ENCODE results near the gene ADAMTSL3. TPM values are rescaled to one million over a fixed set of nuclear protein-coding genes. Genes with fewer than 3 reads are reported as not detected.

The ADAMTSL3 gene
- total RNA-seq, 2 experiments from 2014 or later, result not detected

- Mint-ChIP-seq H3K27ac (no peak overlapping the region), H3K36me3 (ENCODE audit: low read depth) (no peaks in the 10 kb centered on the region), H3K4me1 (ENCODE audit: low read depth) (no peaks in the 10 kb centered on the region), H3K4me3 (no peak overlapping the region), H3K9me3 (peaks cover 3% of the 10 kb centered on the region), H3K27me3 (peaks cover 15% of the 10 kb centered on the region)
- no peaks in the 10 kb centered on the region for H3K4me1 ChIP-seq (ENCODE audit: insufficient read depth, low read length)
- ChIA-PET POLR2A (no interaction called here), CTCF (no interaction called here)
- intact Hi-C loops (cut with DNase I, micrococcal nuclease), result no loop called here
- TF ChIP-seq CTCF (IDR thresholded peaks at IDR 0.05), result no peak
- H3K4me3 ChIP-seq (ENCODE audit: low read length), result no peak overlapping the region
- no peak for ATAC-seq (ENCODE audit: poor library complexity)
- H3K36me3 ChIP-seq (ENCODE audit: insufficient read depth, low read length), result no peaks in the 10 kb centered on the region
- H3K9me3 ChIP-seq (ENCODE audit: control insufficient read depth in 1 of 2, insufficient read depth in 1 of 2, low read length in 2 of 2), result peaks cover 0 to 6% of the 10 kb centered on the region in 2 experiments
- H3K27me3 ChIP-seq (ENCODE audit: control insufficient read depth in 1 of 2, insufficient read depth in 2 of 2, low read length in 2 of 2), result no peaks in the 10 kb centered on the region
- H3K27ac ChIP-seq (ENCODE audit: low read depth in 1 of 2, low read length in 2 of 2), result no peak overlapping the region
- no peak for DNase-seq
Observed at GRCh38 chr15:83956887-83957286, 303.0 kb downstream of the ADAMTSL3 start.

GRCh38 chr15:83959477-83959876 is 305.6 kb downstream of the ADAMTSL3 start:
- Mint-ChIP-seq H3K4me1 (ENCODE audit: low read depth) (no peaks in the 10 kb centered on the region), H3K27me3 (peaks cover 6% of the 10 kb centered on the region), H3K36me3 (ENCODE audit: low read depth) (no peaks in the 10 kb centered on the region), H3K27ac (no peak overlapping the region), H3K4me3 (no peak overlapping the region), H3K9me3 (peaks cover 4% of the 10 kb centered on the region)
- no peaks in the 10 kb centered on the region for H3K36me3 ChIP-seq (ENCODE audit: insufficient read depth, low read length)
- no peak overlapping the region for H3K27ac ChIP-seq (ENCODE audit: low read depth in 1 of 2, low read length in 2 of 2)
- peaks cover 0 to 18% of the 10 kb centered on the region in 2 experiments for H3K9me3 ChIP-seq (ENCODE audit: control insufficient read depth in 1 of 2, insufficient read depth in 1 of 2, low read length in 2 of 2)
- no peak for DNase-seq
- no peaks in the 10 kb centered on the region for H3K4me1 ChIP-seq (ENCODE audit: insufficient read depth, low read length)
- H3K4me3 ChIP-seq (ENCODE audit: low read length), result no peak overlapping the region
- no peaks in the 10 kb centered on the region for H3K27me3 ChIP-seq (ENCODE audit: control insufficient read depth in 1 of 2, insufficient read depth in 2 of 2, low read length in 2 of 2)
- TF ChIP-seq CTCF (IDR thresholded peaks at IDR 0.05), result no peak
- ATAC-seq (ENCODE audit: poor library complexity), result no peak
- intact Hi-C loops (cut with DNase I, micrococcal nuclease), result no loop called here
- CTCF ChIA-PET, result no interaction called here
- POLR2A ChIA-PET, result no interaction called here

GRCh38 chr15:83960192-83960829 is 306.4 kb downstream of the ADAMTSL3 start:
- Mint-ChIP-seq H3K9me3 (peaks cover 8% of the 10 kb centered on the region), H3K27ac (no peak overlapping the region), H3K4me1 (ENCODE audit: low read depth) (no peaks in the 10 kb centered on the region), H3K36me3 (ENCODE audit: low read depth) (no peaks in the 10 kb centered on the region), H3K4me3 (no peak overlapping the region), H3K27me3 (no peaks in the 10 kb centered on the region)
- H3K36me3 ChIP-seq (ENCODE audit: insufficient read depth, low read length), result no peaks in the 10 kb centered on the region
- TF ChIP-seq CTCF (IDR thresholded peaks at IDR 0.05), result no peak
- ChIA-PET CTCF (no interaction called here), POLR2A (no interaction called here)
- no peak overlapping the region for H3K4me3 ChIP-seq (ENCODE audit: low read length)
- no peaks in the 10 kb centered on the region for H3K27me3 ChIP-seq (ENCODE audit: control insufficient read depth in 1 of 2, insufficient read depth in 2 of 2, low read length in 2 of 2)
- H3K9me3 ChIP-seq (ENCODE audit: control insufficient read depth in 1 of 2, insufficient read depth in 1 of 2, low read length in 2 of 2), result peaks cover 0 to 18% of the 10 kb centered on the region in 2 experiments
- ATAC-seq (ENCODE audit: poor library complexity) (no peak), DNase-seq (no peak)
- intact Hi-C loops (cut with DNase I, micrococcal nuclease), result no loop called here
- no peaks in the 10 kb centered on the region for H3K4me1 ChIP-seq (ENCODE audit: insufficient read depth, low read length)
- H3K27ac ChIP-seq (ENCODE audit: low read depth in 1 of 2, low read length in 2 of 2), result no peak overlapping the region
